Measurements from ENCODE around the gene ZFHX2. TPM values are rescaled to one million over a fixed set of nuclear protein-coding genes. Genes with fewer than 3 reads are reported as not detected.

ZFHX2 gene
- total RNA-seq, 1 donor: 0.81 TPM

- no peak for DNase-seq (ENCODE audit: low read depth in 2 of 3, low spot score in 2 of 3)
Measured at GRCh38 chr14:23481979-23482822, 69.4 kb downstream of the ZFHX2 start.

GRCh38 chr14:23481362-23481970, 70.1 kb downstream of the ZFHX2 start:
- DNase-seq (ENCODE audit: low read depth in 2 of 3, low spot score in 2 of 3): no peak

GRCh38 chr14:23478109-23478759, 73.3 kb downstream of the ZFHX2 start:
- DNase-seq (ENCODE audit: low read depth in 2 of 3, low spot score in 2 of 3): peak; percentile 29 to 88 (median 66)

- no peak for DNase-seq (ENCODE audit: low read depth in 2 of 3, low spot score in 2 of 3)
Measured at GRCh38 chr14:23470947-23471346, 80.6 kb downstream of the ZFHX2 start.

Other genes starting within 250 kb of the ZFHX2 start
- 10.2 TPM for gene PPP1R3E, start 248.9 kb downstream of the ZFHX2 start, total RNA-seq
- 11.6 TPM for gene BCL2L2, start 244.9 kb downstream of the ZFHX2 start, total RNA-seq
- gene PABPN1, start 230.3 kb downstream of the ZFHX2 start, total RNA-seq: 78.6 TPM
- 23.4 TPM for gene SLC22A17, start 198.9 kb downstream of the ZFHX2 start, total RNA-seq
- gene EFS, start 186.6 kb downstream of the ZFHX2 start, total RNA-seq: under 0.01 TPM
- gene IL25, start 179.0 kb downstream of the ZFHX2 start, total RNA-seq: not detected
- gene CMTM5, start 174.7 kb downstream of the ZFHX2 start, total RNA-seq: 3.0 TPM
- under 0.01 TPM for gene MYH6, start 143.5 kb downstream of the ZFHX2 start, total RNA-seq
- not detected for gene MYH7, start 116.1 kb downstream of the ZFHX2 start, total RNA-seq
- gene NGDN, start 82.1 kb downstream of the ZFHX2 start, total RNA-seq: 23.7 TPM
- 15.9 TPM for gene THTPA, start 4.5 kb upstream of the ZFHX2 start, total RNA-seq
- gene AP1G2, start 16.0 kb upstream of the ZFHX2 start, total RNA-seq: 132 TPM
- gene JPH4, start 27.0 kb upstream of the ZFHX2 start, total RNA-seq: 0.27 TPM
- gene DHRS2, start 84.6 kb upstream of the ZFHX2 start, total RNA-seq: under 0.01 TPM